Measurements from ENCODE around the gene NPAT. TPM values are rescaled to one million over a fixed set of nuclear protein-coding genes. Genes with fewer than 3 reads are reported as not detected.

The NPAT gene
- total and polyA plus RNA-seq, 2 of the 13 experiments (the other 11 are each of a cell fraction or from before 2014, with no cell fraction given), result 4.4 to 11.2 TPM

- TF ChIP-seq ZNF790 (CRISPR knock-in tag; IDR thresholded peaks at IDR 0.05; ENCODE audit: borderline replicate concordance) (no peak), E2F1 (CRISPR knock-in tag; IDR thresholded peaks at IDR 0.05) (no peak)
Observed at GRCh38 chr11:108160970-108161566, 61.4 kb downstream of the NPAT start (continued).

GRCh38 chr11:108154591-108154990 is 67.8 kb downstream of the NPAT start:
- peaks cover 3 to 35% of the 10 kb centered on the region in 2 experiments for H3K36me3 ChIP-seq (replicated peaks in 1 of 2; ENCODE audit: control insufficient read depth in 1 of 2, insufficient read depth in 2 of 2, low read length in 2 of 2)
- no peak overlapping the region for H3K4me2 ChIP-seq (ENCODE audit: low read depth, low read length)
- no peaks in the 10 kb centered on the region for H3K9me3 ChIP-seq (ENCODE audit: low read length)
- no peak for DNase-seq (ENCODE audit: low spot score)
- no peak for TF ChIP-seq TBX2 (CRISPR knock-in tag; IDR thresholded peaks at IDR 0.05; ENCODE audit: borderline replicate concordance)
- TF ChIP-seq SP140L (CRISPR knock-in tag; IDR thresholded peaks at IDR 0.05; ENCODE audit: borderline replicate concordance), result no peak
- TF ChIP-seq ARNT (IDR thresholded peaks at IDR 0.05), result no peak
- TF ChIP-seq ZNF660 (CRISPR knock-in tag; IDR thresholded peaks at IDR 0.05; ENCODE audit: borderline replicate concordance, low read depth), result no peak
- no peak for TF ChIP-seq FOXP1 (IDR thresholded peaks at IDR 0.05)
- TF ChIP-seq FOXP1 (CRISPR knock-in tag; IDR thresholded peaks at IDR 0.05), result no peak
- TF ChIP-seq CBX2 (IDR thresholded peaks at IDR 0.05; ENCODE audit: low read depth, low read length), result no peak
- TF ChIP-seq CBX2 (CRISPR knock-in tag; IDR thresholded peaks at IDR 0.05; ENCODE audit: low read depth), result no peak
- TF ChIP-seq EZH2 (conservative IDR thresholded peaks at IDR 0.05; ENCODE audit: low read depth, low read length), result no peak
- TF ChIP-seq ZNF484 (CRISPR knock-in tag; IDR thresholded peaks at IDR 0.05; ENCODE audit: borderline replicate concordance, low read depth), result no peak
- no peak for TF ChIP-seq DNMT3B (CRISPR knock-in tag; conservative IDR thresholded peaks at IDR 0.05)
- no peak for TF ChIP-seq ZMAT3 (CRISPR knock-in tag; conservative IDR thresholded peaks at IDR 0.05)
- TF ChIP-seq PRMT3 (CRISPR knock-in tag; IDR thresholded peaks at IDR 0.05; ENCODE audit: borderline replicate concordance, low read depth), result no peak
- no peak for TF ChIP-seq ZNF430 (CRISPR knock-in tag; IDR thresholded peaks at IDR 0.05)
- TF ChIP-seq ZNF749 (CRISPR knock-in tag; IDR thresholded peaks at IDR 0.05; ENCODE audit: borderline replicate concordance), result no peak
- TF ChIP-seq AKAP8 (CRISPR knock-in tag; IDR thresholded peaks at IDR 0.05), result no peak
- no peak for TF ChIP-seq TP53 (CRISPR knock-in tag; conservative IDR thresholded peaks at IDR 0.05)
- TF ChIP-seq FOXA3 (CRISPR knock-in tag; IDR thresholded peaks at IDR 0.05), result no peak
- WGBS (ENCODE audit: low lambda C conversion rate), result 96% methylated on average over 2 of the region's 2 CpGs
- H3K27me3 ChIP-seq (ENCODE audit: control insufficient read depth in 1 of 2, insufficient read depth in 2 of 2, low read length in 2 of 2), result no peaks in the 10 kb centered on the region
- no peaks in the 10 kb centered on the region for H4K20me1 ChIP-seq (ENCODE audit: insufficient read depth, low read length)
- intact Hi-C loops (cut with micrococcal nuclease; ENCODE audit: unreplicated experiment), result no loop called here
- no peak overlapping the region for H2AFZ ChIP-seq (ENCODE audit: low read length)
- FAIRE-seq, result no peak
- BruUV-seq (replicated peaks), result no TSS peak
- H3K79me2 ChIP-seq (ENCODE audit: insufficient read depth, low read length), result no peaks in the 10 kb centered on the region
- H3K27ac ChIP-seq (ENCODE audit: extremely low read length, insufficient read depth, low read length), result no peak overlapping the region
- ChIA-PET CTCF (ENCODE audit: low intra/inter-chr PET ratio, low total read pairs) (no interaction called here), POLR2A (no interaction called here)
- no peak for ATAC-seq
- H3K4me3 ChIP-seq (replicated peaks in 1 of 3; ENCODE audit: insufficient read depth in 1 of 3, low read depth in 2 of 3, low read length in 3 of 3), result no peak overlapping the region
- no peaks in the 10 kb centered on the region for H3K4me1 ChIP-seq (ENCODE audit: insufficient read depth, low read length)
- no peak overlapping the region for H3K9ac ChIP-seq (ENCODE audit: insufficient read depth, low read depth, low read length)
- in situ Hi-C loops (cut with HindIII; ENCODE audit: extremely low pct_ligation_motif_present, low pct_unique_long_range_greater_than_20kb), result no loop called here

Data from HepG2 (cell line).